ENCODE data around the gene ANKRD22. TPM values are rescaled to one million over a fixed set of nuclear protein-coding genes. Genes with fewer than 3 reads are reported as not detected.

The ANKRD22 gene
- total RNA-seq, 1 donor from 2014 or later, result 0.71 TPM

- H3K4me1 ChIP-seq, result no peaks in the 10 kb centered on the region
- H3K36me3 ChIP-seq, result no peaks in the 10 kb centered on the region
- TF ChIP-seq CTCF (IDR thresholded peaks at IDR 0.05), result no peak
- no peak overlapping the region for H3K4me3 ChIP-seq
- H3K27me3 ChIP-seq (ENCODE audit: low read depth), result no peaks in the 10 kb centered on the region
- H3K9me3 ChIP-seq, result no peaks in the 10 kb centered on the region
- DNase-seq, result no peak
- no peak for ATAC-seq
- H3K27ac ChIP-seq, result no peak overlapping the region
- intact Hi-C loops (cut with DNase I), result no loop called here
Observed at GRCh38 chr10:88787463-88787862, 64.2 kb downstream of the ANKRD22 start.

DNA sequence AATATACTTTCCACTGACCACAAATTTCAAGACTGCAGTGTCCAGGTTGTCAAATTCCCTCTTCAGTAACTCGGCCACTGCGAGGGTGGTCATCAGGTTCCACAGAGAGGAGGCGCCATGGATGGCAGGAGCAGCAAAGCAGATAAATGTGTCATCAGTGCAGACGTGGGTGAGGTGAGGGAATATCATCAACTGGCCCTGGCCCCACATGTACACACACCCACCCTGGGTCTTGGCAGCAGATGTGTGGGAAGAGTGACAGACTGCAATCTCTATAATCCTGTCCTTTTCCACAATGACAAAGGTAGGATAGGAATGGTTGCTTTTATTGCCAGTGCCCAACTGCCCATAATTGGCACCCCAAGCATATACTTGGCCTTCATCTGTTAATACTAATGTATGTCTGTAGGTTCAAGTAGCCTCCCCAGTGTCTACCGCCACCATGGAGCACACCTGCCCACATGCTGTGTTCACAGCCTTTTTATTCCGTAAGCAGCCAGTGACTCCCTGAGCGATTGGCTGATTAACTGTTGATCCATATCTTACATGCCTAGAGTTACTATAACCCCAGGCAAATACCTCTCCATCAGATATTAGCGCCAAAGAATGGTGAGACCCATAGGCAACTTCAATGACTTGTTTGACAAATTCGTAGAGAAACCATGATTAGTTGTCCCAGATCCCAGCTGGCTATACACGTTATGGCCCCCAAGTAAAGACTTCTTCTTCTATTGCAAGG, 65.4 kb downstream of the ANKRD22 start:
- Histone ChIP-seq H3K27ac (no peak overlapping the region), H3K4me1 (no peaks in the 10 kb centered on the region), H3K4me3 (no peak overlapping the region), H3K36me3 (no peaks in the 10 kb centered on the region), H3K27me3 (ENCODE audit: low read depth) (no peaks in the 10 kb centered on the region), H3K9me3 (no peaks in the 10 kb centered on the region)
- no peak for ATAC-seq
- no peak for DNase-seq
- no peak for TF ChIP-seq CTCF (IDR thresholded peaks at IDR 0.05)
- intact Hi-C loops (cut with DNase I), result no loop called here

DNA sequence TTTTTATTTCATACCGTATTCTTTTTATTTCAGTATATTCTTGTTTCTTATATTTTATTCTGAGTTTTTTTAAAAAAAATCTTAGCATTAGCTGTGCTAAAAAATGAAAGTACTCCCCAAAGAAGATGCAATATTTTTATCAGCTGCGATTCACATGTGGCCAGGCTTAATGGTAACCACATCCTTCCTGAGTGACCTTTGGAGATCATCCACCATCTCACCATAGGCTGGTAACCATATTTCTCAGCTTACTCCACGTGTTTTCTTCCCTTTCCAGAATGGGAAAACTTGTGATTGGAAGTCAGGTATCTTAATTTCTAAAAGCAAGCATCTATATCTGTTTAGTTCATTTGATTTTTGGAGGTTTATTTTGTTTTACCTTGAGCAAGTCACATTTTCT, 67.9 kb downstream of the ANKRD22 start:
- no peak for DNase-seq
- intact Hi-C loops (cut with DNase I), result no loop called here
- no peak overlapping the region for H3K27ac ChIP-seq
- ATAC-seq, result no peak
- H3K9me3 ChIP-seq, result no peaks in the 10 kb centered on the region
- no peaks in the 10 kb centered on the region for H3K4me1 ChIP-seq
- no peaks in the 10 kb centered on the region for H3K27me3 ChIP-seq (ENCODE audit: low read depth)
- TF ChIP-seq CTCF (IDR thresholded peaks at IDR 0.05), result no peak
- H3K36me3 ChIP-seq, result no peaks in the 10 kb centered on the region
- H3K4me3 ChIP-seq, result no peak overlapping the region

DNA sequence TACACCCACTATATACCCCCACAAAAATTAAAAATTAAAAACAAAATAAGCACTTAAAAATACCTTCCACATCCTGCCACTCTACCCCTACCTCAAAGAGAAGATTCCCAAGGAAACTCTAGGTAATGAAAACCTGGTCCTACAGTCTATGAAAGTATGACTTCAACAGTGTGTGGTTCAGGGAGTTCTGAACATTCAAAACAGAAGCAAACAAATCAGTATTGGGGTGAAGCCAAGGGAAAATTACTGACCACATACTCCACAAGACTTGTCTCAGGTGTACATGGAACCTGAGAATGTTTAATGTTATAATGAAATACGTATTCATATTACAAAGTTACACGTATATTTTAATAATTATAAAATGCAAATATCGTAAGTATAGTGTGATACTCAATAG, 69.4 kb downstream of the ANKRD22 start:
- Histone ChIP-seq H3K27me3 (ENCODE audit: low read depth) (no peaks in the 10 kb centered on the region), H3K36me3 (no peaks in the 10 kb centered on the region), H3K27ac (no peak overlapping the region), H3K4me3 (no peak overlapping the region), H3K9me3 (no peaks in the 10 kb centered on the region), H3K4me1 (no peaks in the 10 kb centered on the region)
- intact Hi-C loops (cut with DNase I), result no loop called here
- ATAC-seq, result no peak
- no peak for DNase-seq
- no peak for TF ChIP-seq CTCF (IDR thresholded peaks at IDR 0.05)

DNA sequence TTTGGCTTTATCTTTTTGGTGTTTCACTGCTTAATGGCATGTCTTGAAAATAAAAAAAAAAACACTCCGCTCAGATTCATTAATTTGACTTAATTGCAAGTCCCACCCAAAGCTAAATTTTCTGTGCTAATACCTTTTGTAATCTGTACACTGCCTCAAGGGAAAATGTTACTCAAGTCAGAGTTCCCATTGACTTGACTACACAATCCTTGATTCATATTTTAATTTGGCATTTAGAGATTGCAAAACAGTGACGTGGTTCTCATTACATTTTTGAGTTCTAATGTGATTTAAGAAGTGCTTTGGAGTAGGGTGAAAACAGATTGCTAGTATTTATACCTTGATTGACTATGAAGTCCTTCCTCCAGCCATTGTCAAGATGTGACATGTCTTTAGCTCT, 70.4 kb downstream of the ANKRD22 start:
- Histone ChIP-seq H3K36me3 (no peaks in the 10 kb centered on the region), H3K27me3 (ENCODE audit: low read depth) (no peaks in the 10 kb centered on the region), H3K4me3 (no peak overlapping the region), H3K27ac (no peak overlapping the region), H3K9me3 (no peaks in the 10 kb centered on the region), H3K4me1 (no peaks in the 10 kb centered on the region)
- no peak for TF ChIP-seq CTCF (IDR thresholded peaks at IDR 0.05)
- no peak for ATAC-seq
- intact Hi-C loops (cut with DNase I), result no loop called here
- no peak for DNase-seq

Other genes starting within 250 kb of the ANKRD22 start
- not detected for gene LIPF, start 187.4 kb downstream of the ANKRD22 start, total RNA-seq
- gene LIPK, start 145.6 kb downstream of the ANKRD22 start, total RNA-seq, result not detected
- 1.6 TPM for gene LIPN, start 91.8 kb downstream of the ANKRD22 start, total RNA-seq
- not detected for gene LIPM, start 49.1 kb downstream of the ANKRD22 start, total RNA-seq
- gene STAMBPL1, start 28.4 kb upstream of the ANKRD22 start, total RNA-seq, result 7.1 TPM
- 204 TPM for gene ACTA2, start 100.9 kb upstream of the ANKRD22 start, total RNA-seq
- gene FAS, start 139.0 kb upstream of the ANKRD22 start, total RNA-seq, result 35.7 TPM